ENCODE measurements around the gene KCNJ10.

Gene KCNJ10

GRCh38 chr1:160098852-160099561 is 29.0 kb upstream of the KCNJ10 start:
- peak; percentile 78 to 95 for DNase-seq (ENCODE audit: low read depth in 1 of 2, low spot score in 1 of 2)
- H3K27ac ChIP-seq (replicated peaks): peak overlapping the region; percentile 44
- peak overlapping the region; percentile 60 for H3K4me3 ChIP-seq (replicated peaks; ENCODE audit: insufficient read depth, low read length)
- TF ChIP-seq GABPA (IDR thresholded peaks at IDR 0.05; ENCODE audit: low read depth): no peak
- TF ChIP-seq CTCF (IDR thresholded peaks at IDR 0.05; ENCODE audit: insufficient read depth, low read length): no peak
- no peak for TF ChIP-seq SPI1 (IDR thresholded peaks at IDR 0.05; ENCODE audit: borderline replicate concordance, low read depth)
- TF ChIP-seq REST (IDR thresholded peaks at IDR 0.05; ENCODE audit: insufficient replicate concordance, low read depth): no peak
- TF ChIP-seq POLR2AphosphoS5 (IDR thresholded peaks at IDR 0.05; ENCODE audit: low read depth): no peak
- no peaks in the 10 kb centered on the region for H3K27me3 ChIP-seq (ENCODE audit: insufficient read depth, poor library complexity, severe bottlenecking)

- H3K27ac ChIP-seq (replicated peaks): peak within 1 kb of the TSS; percentile 44
- DNase-seq (ENCODE audit: low read depth in 1 of 2, low spot score in 1 of 2): peak; percentile 61 to 71
- peak within 1 kb of the TSS; percentile 60 for H3K4me3 ChIP-seq (replicated peaks; ENCODE audit: insufficient read depth, low read length)
Measured at GRCh38 chr1:160097911-160098851, 28.2 kb upstream of the KCNJ10 start, which contains the start of gene IGSF8. TSS of gene IGSF8 (minus strand) at chr1:160098619. CDS start at chr1:160098472, 147 bp downstream.

More at GRCh38 chr1:160097911-160098851, 28.2 kb upstream of the KCNJ10 start, which contains the start of gene IGSF8:
- TF ChIP-seq REST (IDR thresholded peaks at IDR 0.05; ENCODE audit: insufficient replicate concordance, low read depth): no peak
- no peak for TF ChIP-seq GABPA (IDR thresholded peaks at IDR 0.05; ENCODE audit: low read depth)
- TF ChIP-seq POLR2AphosphoS5 (IDR thresholded peaks at IDR 0.05; ENCODE audit: low read depth): no peak
- no peak for TF ChIP-seq SPI1 (IDR thresholded peaks at IDR 0.05; ENCODE audit: borderline replicate concordance, low read depth)
- TF ChIP-seq CTCF (IDR thresholded peaks at IDR 0.05; ENCODE audit: insufficient read depth, low read length): no peak
- H3K27me3 ChIP-seq (ENCODE audit: insufficient read depth, poor library complexity, severe bottlenecking): no peaks in the 10 kb centered on the region
